HL-60 (cell line): ENCODE results near the gene VSTM2B.
"Not testable (repeated sequence)": the region's sequence is repeated elsewhere in the genome, so short reads cannot be mapped to it uniquely, and the experiment has no call there.

Source experiments
- GABPA ChIP-seq: IDR thresholded peaks from 2 replicates; pipeline ENCODE4 v1.6.1; 2012; ENCODE audit warnings: low read depth
- POLR2AphosphoS5 ChIP-seq: IDR thresholded peaks from 2 replicates; pipeline ENCODE4 v1.6.1; 2012; ENCODE audit warnings: low read depth
- REST ChIP-seq: IDR thresholded peaks from 2 replicates; pipeline ENCODE4 v1.6.1; 2012; ENCODE audit warnings: low read depth; ENCODE audit not compliant: insufficient replicate concordance
- TF ChIP-seq, protein P1 (sequence below): IDR thresholded peaks from one replicate; pipeline ENCODE4 v1.5.1; 2011; ENCODE audit warnings: low read length, control low read depth, inconsistent platforms; ENCODE audit not compliant: insufficient read depth

GRCh38 chr19:29486961-29487360, 38.8 kb upstream of the VSTM2B start:
- TF ChIP-seq, protein P1, sequence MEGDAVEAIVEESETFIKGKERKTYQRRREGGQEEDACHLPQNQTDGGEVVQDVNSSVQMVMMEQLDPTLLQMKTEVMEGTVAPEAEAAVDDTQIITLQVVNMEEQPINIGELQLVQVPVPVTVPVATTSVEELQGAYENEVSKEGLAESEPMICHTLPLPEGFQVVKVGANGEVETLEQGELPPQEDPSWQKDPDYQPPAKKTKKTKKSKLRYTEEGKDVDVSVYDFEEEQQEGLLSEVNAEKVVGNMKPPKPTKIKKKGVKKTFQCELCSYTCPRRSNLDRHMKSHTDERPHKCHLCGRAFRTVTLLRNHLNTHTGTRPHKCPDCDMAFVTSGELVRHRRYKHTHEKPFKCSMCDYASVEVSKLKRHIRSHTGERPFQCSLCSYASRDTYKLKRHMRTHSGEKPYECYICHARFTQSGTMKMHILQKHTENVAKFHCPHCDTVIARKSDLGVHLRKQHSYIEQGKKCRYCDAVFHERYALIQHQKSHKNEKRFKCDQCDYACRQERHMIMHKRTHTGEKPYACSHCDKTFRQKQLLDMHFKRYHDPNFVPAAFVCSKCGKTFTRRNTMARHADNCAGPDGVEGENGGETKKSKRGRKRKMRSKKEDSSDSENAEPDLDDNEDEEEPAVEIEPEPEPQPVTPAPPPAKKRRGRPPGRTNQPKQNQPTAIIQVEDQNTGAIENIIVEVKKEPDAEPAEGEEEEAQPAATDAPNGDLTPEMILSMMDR, result not testable (repeated sequence)
- TF ChIP-seq REST, GABPA, POLR2AphosphoS5: not testable (repeated sequence)
